Effector memory CD4-positive, alpha-beta T cell (primary cell): ENCODE results near the gene ARMH4.

Experiments
- DNase-seq, 3 donors: peaks; one replicate each; pipeline ENCODE4 v3.0.0-alpha.2; 2020
- H3K27ac ChIP-seq: 2 replicates; pipeline ENCODE4 v1.7.0; 2013; ENCODE audit warnings: mild to moderate bottlenecking, low read length, moderate library complexity; ENCODE audit not compliant: insufficient read depth, poor library complexity, severe bottlenecking
- H3K27me3 ChIP-seq: replicated peaks from 2 replicates; pipeline ENCODE4 v1.7.0; 2013; ENCODE audit warnings: mild to moderate bottlenecking, low read length; ENCODE audit not compliant: insufficient read depth, control insufficient read depth, poor library complexity, severe bottlenecking
- H3K36me3 ChIP-seq: 2 replicates; pipeline ENCODE4 v1.7.0; 2013; ENCODE audit warnings: mild to moderate bottlenecking, low read length, moderate library complexity; ENCODE audit not compliant: control insufficient read depth, insufficient read depth
- H3K4me1 ChIP-seq: 2 replicates; pipeline ENCODE4 v1.7.0; 2013; ENCODE audit warnings: low read length, mild to moderate bottlenecking; ENCODE audit not compliant: control insufficient read depth, insufficient read depth, poor library complexity, severe bottlenecking
- H3K4me3 ChIP-seq: 2 replicates; pipeline ENCODE4 v1.7.0; 2013; ENCODE audit warnings: low read length, low read depth, mild to moderate bottlenecking; ENCODE audit not compliant: insufficient read depth, poor library complexity, severe bottlenecking
- H3K9me3 ChIP-seq: 2 replicates; pipeline ENCODE4 v1.7.0; 2013; ENCODE audit warnings: mild to moderate bottlenecking, low read length, moderate library complexity; ENCODE audit not compliant: control insufficient read depth

The ARMH4 gene

GRCh38 chr14:57979376-57980048, 172.5 kb downstream of the ARMH4 start:
- H3K9me3 ChIP-seq = no peaks in the 10 kb centered on the region
- no peaks in the 10 kb centered on the region for H3K4me1 ChIP-seq
- H3K27me3 ChIP-seq = no peaks in the 10 kb centered on the region
- H3K36me3 ChIP-seq = no peaks in the 10 kb centered on the region
- no peak for DNase-seq
- H3K4me3 ChIP-seq = no peak overlapping the region
- no peak overlapping the region for H3K27ac ChIP-seq

GRCh38 chr14:57976701-57977100, 175.3 kb downstream of the ARMH4 start:
- no peak overlapping the region for H3K27ac ChIP-seq
- no peaks in the 10 kb centered on the region for H3K4me1 ChIP-seq
- no peak overlapping the region for H3K4me3 ChIP-seq
- no peak for DNase-seq
- no peaks in the 10 kb centered on the region for H3K36me3 ChIP-seq
- no peaks in the 10 kb centered on the region for H3K9me3 ChIP-seq
- no peaks in the 10 kb centered on the region for H3K27me3 ChIP-seq

GRCh38 chr14:57974896-57975295, 177.1 kb downstream of the ARMH4 start:
- Histone ChIP-seq H3K36me3 (no peaks in the 10 kb centered on the region), H3K27ac (no peak overlapping the region), H3K27me3 (no peaks in the 10 kb centered on the region), H3K4me3 (no peak overlapping the region), H3K4me1 (no peaks in the 10 kb centered on the region), H3K9me3 (no peaks in the 10 kb centered on the region)
- no peak for DNase-seq

GRCh38 chr14:57970594-57970993, 181.4 kb downstream of the ARMH4 start:
- H3K9me3 ChIP-seq = no peaks in the 10 kb centered on the region
- H3K4me1 ChIP-seq = no peaks in the 10 kb centered on the region
- H3K4me3 ChIP-seq = no peak overlapping the region
- H3K36me3 ChIP-seq = no peaks in the 10 kb centered on the region
- H3K27me3 ChIP-seq = no peaks in the 10 kb centered on the region
- no peak overlapping the region for H3K27ac ChIP-seq
- no peak for DNase-seq

GRCh38 chr14:57970175-57970574, 181.8 kb downstream of the ARMH4 start:
- H3K27ac ChIP-seq = no peak overlapping the region
- H3K36me3 ChIP-seq = no peaks in the 10 kb centered on the region
- no peak overlapping the region for H3K4me3 ChIP-seq
- H3K27me3 ChIP-seq = no peaks in the 10 kb centered on the region
- DNase-seq = no peak
- no peaks in the 10 kb centered on the region for H3K9me3 ChIP-seq
- H3K4me1 ChIP-seq = no peaks in the 10 kb centered on the region

GRCh38 chr14:57963071-57963470, 188.9 kb downstream of the ARMH4 start:
- no peaks in the 10 kb centered on the region for H3K4me1 ChIP-seq
- H3K36me3 ChIP-seq = no peaks in the 10 kb centered on the region
- no peak overlapping the region for H3K4me3 ChIP-seq
- H3K9me3 ChIP-seq = no peaks in the 10 kb centered on the region
- no peak for DNase-seq
- H3K27me3 ChIP-seq = no peaks in the 10 kb centered on the region
- no peak overlapping the region for H3K27ac ChIP-seq

- H3K4me1 ChIP-seq = no peaks in the 10 kb centered on the region
- H3K4me3 ChIP-seq = no peak overlapping the region
- no peaks in the 10 kb centered on the region for H3K9me3 ChIP-seq
- no peak for DNase-seq
- no peak overlapping the region for H3K27ac ChIP-seq
- no peaks in the 10 kb centered on the region for H3K36me3 ChIP-seq
- H3K27me3 ChIP-seq = no peaks in the 10 kb centered on the region
Observed at GRCh38 chr14:57962325-57963035, 189.5 kb downstream of the ARMH4 start.

GRCh38 chr14:57961786-57962060, 190.3 kb downstream of the ARMH4 start:
- DNase-seq = no peak
- Histone ChIP-seq H3K4me3 (no peak overlapping the region), H3K36me3 (no peaks in the 10 kb centered on the region), H3K27ac (no peak overlapping the region), H3K9me3 (no peaks in the 10 kb centered on the region), H3K27me3 (no peaks in the 10 kb centered on the region), H3K4me1 (no peaks in the 10 kb centered on the region)

- no peaks in the 10 kb centered on the region for H3K9me3 ChIP-seq
- DNase-seq = no peak
Observed at GRCh38 chr14:57960946-57961785, 190.8 kb downstream of the ARMH4 start.

GRCh38 chr14:57957441-57957840, 194.6 kb downstream of the ARMH4 start:
- Histone ChIP-seq H3K36me3 (no peaks in the 10 kb centered on the region), H3K4me3 (no peak overlapping the region), H3K9me3 (no peaks in the 10 kb centered on the region), H3K27ac (no peak overlapping the region), H3K4me1 (no peaks in the 10 kb centered on the region), H3K27me3 (no peaks in the 10 kb centered on the region)
- no peak for DNase-seq

More at GRCh38 chr14:57960946-57961785, 190.8 kb downstream of the ARMH4 start:
- Histone ChIP-seq H3K4me1 (no peaks in the 10 kb centered on the region), H3K27me3 (no peaks in the 10 kb centered on the region), H3K36me3 (no peaks in the 10 kb centered on the region), H3K27ac (no peak overlapping the region), H3K4me3 (no peak overlapping the region)
